Mesodermal cell (in vitro differentiated cells): ENCODE results near the gene SEL1L3.

ENCODE experiments used
- H3K27ac ChIP-seq: 2 replicates; pipeline ENCODE4 v1.7.0; 2013; ENCODE audit warnings: mild to moderate bottlenecking, low read depth, low read length, moderate library complexity; ENCODE audit not compliant: severe bottlenecking
- H3K36me3 ChIP-seq: 2 replicates; pipeline ENCODE4 v1.7.1; 2013; ENCODE audit warnings: mild to moderate bottlenecking, low read length, moderate library complexity; ENCODE audit not compliant: control insufficient read depth, insufficient read depth
- H3K4me1 ChIP-seq: one replicate; pipeline ENCODE4 v1.7.1; 2013; ENCODE audit warnings: mild to moderate bottlenecking, low read length; ENCODE audit not compliant: insufficient read depth, control insufficient read depth, poor library complexity, severe bottlenecking
- H3K4me3 ChIP-seq: 2 replicates; pipeline ENCODE4 v1.7.0; 2013; ENCODE audit warnings: low read length, control low read depth, mild to moderate bottlenecking; ENCODE audit not compliant: insufficient read depth, poor library complexity, severe bottlenecking; ENCODE audit errors: extremely low read depth
- H3K9me3 ChIP-seq: 2 replicates; pipeline ENCODE4 v1.7.1; 2013; ENCODE audit warnings: mild to moderate bottlenecking, low read length, moderate library complexity; ENCODE audit not compliant: control insufficient read depth
- WGBS, 2 experiments: methylation state at CpG; one replicate each; pipeline ENCODE4 v1.1.5; 2013; ENCODE audit warnings: missing lambda C conversion rate in 2 of 2; ENCODE audit not compliant: insufficient coverage in 2 of 2; 5-methylcytosine and 5-hydroxymethylcytosine counted together

Gene SEL1L3

GRCh38 chr4:25704516-25704915 is 158.3 kb downstream of the SEL1L3 start:
- no peak overlapping the region for H3K27ac ChIP-seq
- no peaks in the 10 kb centered on the region for H3K36me3 ChIP-seq
- WGBS, 2 experiments = 47 to 84% methylated on average over 2 of the region's 2 CpGs
- H3K4me3 ChIP-seq = no peak overlapping the region
- no peaks in the 10 kb centered on the region for H3K4me1 ChIP-seq
- H3K9me3 ChIP-seq = peaks cover 3% of the 10 kb centered on the region

- Histone ChIP-seq H3K4me3 (no peak overlapping the region), H3K9me3 (no peaks in the 10 kb centered on the region), H3K4me1 (no peaks in the 10 kb centered on the region), H3K27ac (no peak overlapping the region), H3K36me3 (no peaks in the 10 kb centered on the region)
- 71 to 78% methylated on average over 1 to 3 of the region's 3 CpGs for whole genome bisulfite sequencing, 2 experiments
These were observed 158.9 kb downstream of the SEL1L3 start for GRCh38 chr4:25703731-25704388.

- no peak overlapping the region for H3K4me3 ChIP-seq
- H3K4me1 ChIP-seq = no peaks in the 10 kb centered on the region
- H3K27ac ChIP-seq = no peak overlapping the region
- no peaks in the 10 kb centered on the region for H3K9me3 ChIP-seq
- WGBS, 2 experiments = 90 to 93% methylated on average over 3 to 4 of the region's 5 CpGs
- no peaks in the 10 kb centered on the region for H3K36me3 ChIP-seq
These were observed 159.9 kb downstream of the SEL1L3 start for GRCh38 chr4:25702848-25703247.

GRCh38 chr4:25700661-25701060 is 162.1 kb downstream of the SEL1L3 start:
- 88% methylated on average over 3 of the region's 4 CpGs; no CpG with 5 or more reads in 1 of the 2 experiments for WGBS, 2 experiments
- H3K9me3 ChIP-seq = no peaks in the 10 kb centered on the region
- H3K27ac ChIP-seq = no peak overlapping the region
- H3K4me1 ChIP-seq = peaks cover 7% of the 10 kb centered on the region
- H3K36me3 ChIP-seq = no peaks in the 10 kb centered on the region
- H3K4me3 ChIP-seq = no peak overlapping the region

GRCh38 chr4:25697516-25697915 is 165.3 kb downstream of the SEL1L3 start:
- H3K36me3 ChIP-seq = no peaks in the 10 kb centered on the region
- H3K27ac ChIP-seq = no peak overlapping the region
- H3K9me3 ChIP-seq = no peaks in the 10 kb centered on the region
- peaks cover 15% of the 10 kb centered on the region for H3K4me1 ChIP-seq
- WGBS, 2 experiments = no CpG with 5 or more reads among the region's 5 CpGs
- H3K4me3 ChIP-seq = no peak overlapping the region
